Karpas-422 (cell line): Measurements from ENCODE around the gene THSD7B. TPM values are rescaled to one million over a fixed set of nuclear protein-coding genes. Genes with fewer than 3 reads are reported as not detected.

Experiments used
- DNase-seq: peaks from one replicate; pipeline ENCODE4 v3.0.0-alpha.2; 2015
- H2AFZ ChIP-seq: fragments of 200-600 bp; sonication (generic); 2 replicates; pipeline ENCODE4 v1.6.1; 2014; ENCODE audit warnings: antibody characterized with exemption, low read length, mixed read lengths
- H3K27ac ChIP-seq: fragments of 200-600 bp; sonication (generic); 2 replicates; pipeline ENCODE4 v1.5.1; 2014; ENCODE audit warnings: mild to moderate bottlenecking, low read length, moderate library complexity
- H3K27me3 ChIP-seq: fragments of 200-600 bp; sonication (generic); 2 replicates; pipeline ENCODE4 v1.6.1; 2014; ENCODE audit warnings: low read length, mixed read lengths
- H3K36me3 ChIP-seq: fragments of 200-600 bp; sonication (generic); 2 replicates; pipeline ENCODE4 v1.6.1; 2014; ENCODE audit warnings: low read length, mixed read lengths; ENCODE audit not compliant: insufficient read depth
- H3K4me1 ChIP-seq: fragments of 200-600 bp; sonication (generic); 2 replicates; pipeline ENCODE4 v1.6.1; 2014; ENCODE audit warnings: mild to moderate bottlenecking, low read length, mixed read lengths
- H3K4me2 ChIP-seq: fragments of 200-600 bp; sonication (generic); 2 replicates; pipeline ENCODE4 v1.6.1; 2014; ENCODE audit warnings: low read length, low read depth, mild to moderate bottlenecking; ENCODE audit not compliant: poor library complexity, severe bottlenecking
- H3K4me3 ChIP-seq: fragments of 200-600 bp; sonication (generic); 2 replicates; pipeline ENCODE4 v1.5.1; 2014; ENCODE audit warnings: mild to moderate bottlenecking, antibody characterized with exemption, low read length, mixed read lengths
- H3K79me2 ChIP-seq: fragments of 200-600 bp; sonication (generic); 2 replicates; pipeline ENCODE4 v1.6.1; 2014; ENCODE audit warnings: mild to moderate bottlenecking, low read length, mixed read lengths
- H3K9ac ChIP-seq: fragments of 200-600 bp; sonication (generic); 2 replicates; pipeline ENCODE4 v1.6.0; 2014; ENCODE audit warnings: low read length
- H3K9me2 ChIP-seq: fragments of 200-600 bp; sonication (generic), shearing (Covaris generic); replicated peaks from 2 replicates; pipeline ENCODE4 v1.6.0; 2014; ENCODE audit warnings: mild to moderate bottlenecking, low read length, moderate library complexity; ENCODE audit not compliant: insufficient read depth
- H3K9me3 ChIP-seq: fragments of 300-700, 200-600 bp; sonication (generic); 2 replicates; pipeline ENCODE4 v1.6.1; 2014; ENCODE audit warnings: low read length, mixed read lengths
- H4K20me1 ChIP-seq: fragments of 200-600 bp; sonication (generic); 2 replicates; pipeline ENCODE4 v1.6.1; 2014; ENCODE audit warnings: mild to moderate bottlenecking, antibody characterized with exemption, low read length, low read depth; ENCODE audit not compliant: insufficient read depth
- total RNA-seq: library from RNA; depleted of rRNA; stranded (reverse); fragments of >200 nt; shearing (Covaris generic); gene quantifications from 2 replicates; pipeline ENCODE4 v1.2.3, GENCODE V29; 2014; ENCODE audit warnings: low replicate concordance; rRNA removed

Gene THSD7B, protein sequence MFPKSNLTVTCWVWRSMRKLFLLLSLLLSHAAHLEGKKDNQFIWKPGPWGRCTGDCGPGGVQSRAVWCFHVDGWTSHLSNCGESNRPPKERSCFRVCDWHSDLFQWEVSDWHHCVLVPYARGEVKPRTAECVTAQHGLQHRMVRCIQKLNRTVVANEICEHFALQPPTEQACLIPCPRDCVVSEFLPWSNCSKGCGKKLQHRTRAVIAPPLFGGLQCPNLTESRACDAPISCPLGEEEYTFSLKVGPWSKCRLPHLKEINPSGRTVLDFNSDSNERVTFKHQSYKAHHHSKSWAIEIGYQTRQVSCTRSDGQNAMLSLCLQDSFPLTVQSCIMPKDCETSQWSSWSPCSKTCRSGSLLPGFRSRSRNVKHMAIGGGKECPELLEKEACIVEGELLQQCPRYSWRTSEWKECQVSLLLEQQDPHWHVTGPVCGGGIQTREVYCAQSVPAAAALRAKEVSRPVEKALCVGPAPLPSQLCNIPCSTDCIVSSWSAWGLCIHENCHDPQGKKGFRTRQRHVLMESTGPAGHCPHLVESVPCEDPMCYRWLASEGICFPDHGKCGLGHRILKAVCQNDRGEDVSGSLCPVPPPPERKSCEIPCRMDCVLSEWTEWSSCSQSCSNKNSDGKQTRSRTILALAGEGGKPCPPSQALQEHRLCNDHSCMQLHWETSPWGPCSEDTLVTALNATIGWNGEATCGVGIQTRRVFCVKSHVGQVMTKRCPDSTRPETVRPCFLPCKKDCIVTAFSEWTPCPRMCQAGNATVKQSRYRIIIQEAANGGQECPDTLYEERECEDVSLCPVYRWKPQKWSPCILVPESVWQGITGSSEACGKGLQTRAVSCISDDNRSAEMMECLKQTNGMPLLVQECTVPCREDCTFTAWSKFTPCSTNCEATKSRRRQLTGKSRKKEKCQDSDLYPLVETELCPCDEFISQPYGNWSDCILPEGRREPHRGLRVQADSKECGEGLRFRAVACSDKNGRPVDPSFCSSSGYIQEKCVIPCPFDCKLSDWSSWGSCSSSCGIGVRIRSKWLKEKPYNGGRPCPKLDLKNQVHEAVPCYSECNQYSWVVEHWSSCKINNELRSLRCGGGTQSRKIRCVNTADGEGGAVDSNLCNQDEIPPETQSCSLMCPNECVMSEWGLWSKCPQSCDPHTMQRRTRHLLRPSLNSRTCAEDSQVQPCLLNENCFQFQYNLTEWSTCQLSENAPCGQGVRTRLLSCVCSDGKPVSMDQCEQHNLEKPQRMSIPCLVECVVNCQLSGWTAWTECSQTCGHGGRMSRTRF (N-terminal part only)
- not detected in 2 replicates for total RNA-seq

DNA sequence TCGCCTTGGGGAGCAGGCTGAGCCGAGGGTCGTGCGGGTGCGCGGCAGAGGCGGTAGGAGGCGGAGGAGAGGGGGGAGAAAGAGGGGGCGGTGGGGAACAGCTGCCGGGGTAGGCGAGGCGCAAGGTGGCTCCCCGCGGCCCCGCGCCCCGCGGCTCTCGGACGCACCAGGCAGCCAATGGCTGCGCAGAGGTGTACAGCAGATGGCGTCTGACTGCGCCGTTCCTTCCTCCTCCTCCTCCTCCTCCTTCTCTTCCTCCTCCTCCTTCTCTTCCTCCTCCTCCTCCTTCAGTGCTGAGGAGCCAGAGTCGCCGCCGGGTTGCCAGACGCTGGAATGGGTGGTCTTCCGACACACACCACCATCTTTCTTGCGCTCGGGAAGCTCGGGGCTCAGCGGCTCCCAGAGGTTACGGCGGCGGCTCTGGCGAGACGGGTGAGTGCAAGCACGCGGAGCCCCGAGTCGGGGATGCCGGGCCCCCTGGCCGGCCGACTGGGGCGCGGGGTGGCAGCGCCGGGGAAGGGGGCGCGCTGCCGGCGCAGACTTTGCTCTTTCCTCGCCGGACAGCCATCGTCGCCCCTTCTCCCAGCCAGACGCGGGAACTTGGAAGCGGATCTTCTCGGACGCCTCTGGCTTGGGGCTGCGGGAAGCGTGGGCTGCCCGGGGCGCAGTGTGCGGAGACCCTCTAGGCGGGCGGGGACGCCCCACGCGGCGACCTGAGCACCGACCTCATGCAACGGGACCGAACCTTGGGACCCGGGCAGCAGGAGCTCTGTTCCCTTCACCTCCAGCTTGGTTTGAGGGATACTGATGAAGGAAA, at the start of gene THSD7B:
TSS of gene THSD7B (plus strand) at position 290 of the 817 bp plus-strand sequence. CDS start 116,634 bp downstream, outside the sequence.
- no peaks in the 10 kb centered on the region for H3K9me2 ChIP-seq
- no peak within 1 kb of the TSS for H3K27ac ChIP-seq
- H3K9me3 ChIP-seq: no peaks in the 10 kb centered on the region
- H4K20me1 ChIP-seq: no peaks in the 10 kb centered on the region
- no peak within 1 kb of the TSS for H3K4me3 ChIP-seq
- no peak for DNase-seq
- no peaks in the 10 kb centered on the region for H3K4me1 ChIP-seq
- H3K4me2 ChIP-seq: no peak within 1 kb of the TSS
- no peaks in the 10 kb centered on the region for H3K79me2 ChIP-seq
- no peaks in the 10 kb centered on the region for H3K36me3 ChIP-seq
- no peaks in the 10 kb centered on the region for H3K27me3 ChIP-seq
- H2AFZ ChIP-seq: no peak within 1 kb of the TSS
- no peak within 1 kb of the TSS for H3K9ac ChIP-seq

DNA sequence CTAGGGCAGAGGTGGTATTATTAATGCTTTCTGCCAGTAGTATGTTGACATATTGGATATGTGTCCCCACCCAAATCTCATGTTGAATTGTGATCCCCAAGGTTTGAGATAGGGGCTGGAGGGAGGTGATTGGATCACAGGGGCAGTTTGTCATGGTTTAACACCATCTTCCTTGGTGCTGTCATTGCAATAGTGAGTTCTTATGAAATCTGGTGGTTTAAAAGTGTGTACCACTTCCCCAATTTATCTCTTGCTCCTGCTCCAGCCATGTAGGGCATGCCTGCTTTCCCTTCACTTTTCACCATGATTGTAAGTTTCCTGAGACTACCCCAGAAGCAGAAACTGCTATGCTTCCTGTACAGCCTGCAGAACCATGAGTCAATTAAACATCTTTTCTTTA, 47.1 kb upstream of the THSD7B start:
- Histone ChIP-seq H3K36me3 (no peaks in the 10 kb centered on the region), H3K9me3 (no peaks in the 10 kb centered on the region)

DNA sequence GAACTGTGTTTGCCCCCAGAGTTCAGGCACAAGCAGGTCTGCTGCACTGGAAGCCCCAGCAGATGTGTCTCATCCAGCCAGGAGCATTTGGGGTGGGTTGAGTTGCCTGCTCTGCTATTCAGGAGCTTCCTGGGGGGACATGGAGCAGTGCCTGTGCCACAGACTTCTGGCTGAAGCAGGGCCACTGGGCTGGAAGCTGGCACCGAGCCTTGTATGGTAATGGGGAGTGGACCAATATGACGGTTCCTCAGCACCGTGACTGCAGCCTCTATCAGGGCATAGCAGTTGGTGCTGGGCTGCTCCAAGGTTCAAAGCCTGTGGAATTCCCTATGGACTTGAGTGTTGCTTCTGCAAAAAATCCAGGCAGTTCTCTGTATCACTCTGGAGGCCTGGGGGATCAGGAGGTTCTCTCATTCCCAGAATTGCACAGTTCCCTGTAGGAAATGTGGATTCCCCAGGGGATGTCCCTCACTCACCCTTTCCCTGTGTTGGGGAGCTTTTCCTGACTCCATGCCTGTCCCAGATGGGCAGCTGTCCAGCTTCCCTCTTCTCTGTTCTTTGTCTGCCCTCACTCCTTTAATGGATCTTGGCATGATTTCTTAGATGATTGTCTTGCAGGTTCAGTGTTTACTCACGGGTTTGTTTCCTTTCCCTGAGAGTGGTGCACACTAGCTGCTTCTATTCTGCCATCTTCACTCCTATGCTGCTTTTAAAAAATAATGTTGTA, 37.2 kb upstream of the THSD7B start:
- Histone ChIP-seq H3K4me2 (no peak overlapping the region), H3K9ac (no peak overlapping the region), H4K20me1 (no peaks in the 10 kb centered on the region), H3K79me2 (no peaks in the 10 kb centered on the region), H3K4me3 (no peak overlapping the region), H2AFZ (no peak overlapping the region), H3K36me3 (no peaks in the 10 kb centered on the region), H3K4me1 (no peaks in the 10 kb centered on the region), H3K9me2 (no peaks in the 10 kb centered on the region), H3K27ac (no peak overlapping the region), H3K27me3 (no peaks in the 10 kb centered on the region), H3K9me3 (no peaks in the 10 kb centered on the region)
- no peak for DNase-seq

More for the DNA sequence above, 47.1 kb upstream of the THSD7B start:
- no peaks in the 10 kb centered on the region for H3K79me2 ChIP-seq
- H3K4me2 ChIP-seq: no peak overlapping the region
- no peaks in the 10 kb centered on the region for H4K20me1 ChIP-seq
- no peak overlapping the region for H3K4me3 ChIP-seq
- H3K27me3 ChIP-seq: no peaks in the 10 kb centered on the region
- no peaks in the 10 kb centered on the region for H3K9me2 ChIP-seq
- no peak for DNase-seq
- H3K27ac ChIP-seq: no peak overlapping the region
- H3K9ac ChIP-seq: no peak overlapping the region
- no peak overlapping the region for H2AFZ ChIP-seq
- H3K4me1 ChIP-seq: no peaks in the 10 kb centered on the region

DNA sequence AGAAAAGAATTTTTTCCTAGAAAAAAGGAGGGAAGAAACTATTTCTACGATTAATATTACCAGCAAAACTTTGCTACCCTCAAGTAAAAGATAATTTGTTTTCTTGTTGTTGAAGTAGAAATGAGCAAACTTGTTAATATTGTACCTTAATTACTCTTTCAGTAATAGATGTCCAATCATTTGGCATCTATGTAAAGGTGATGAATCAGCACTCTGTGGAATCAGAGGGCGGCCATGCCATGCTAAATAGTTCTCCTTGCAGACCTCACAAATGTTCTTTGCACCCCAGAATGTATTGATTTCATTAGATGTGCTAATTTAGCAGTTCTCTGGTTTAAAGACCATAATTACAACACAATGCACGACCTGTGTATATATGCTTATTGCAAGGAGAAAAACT, 29.1 kb upstream of the THSD7B start:
- Histone ChIP-seq H3K27me3 (no peaks in the 10 kb centered on the region), H3K36me3 (no peaks in the 10 kb centered on the region), H2AFZ (no peak overlapping the region), H3K9ac (no peak overlapping the region), H3K27ac (no peak overlapping the region), H4K20me1 (no peaks in the 10 kb centered on the region), H3K4me3 (no peak overlapping the region), H3K79me2 (no peaks in the 10 kb centered on the region), H3K4me2 (no peak overlapping the region), H3K9me2 (no peaks in the 10 kb centered on the region), H3K4me1 (no peaks in the 10 kb centered on the region), H3K9me3 (no peaks in the 10 kb centered on the region)
- no peak for DNase-seq

DNA sequence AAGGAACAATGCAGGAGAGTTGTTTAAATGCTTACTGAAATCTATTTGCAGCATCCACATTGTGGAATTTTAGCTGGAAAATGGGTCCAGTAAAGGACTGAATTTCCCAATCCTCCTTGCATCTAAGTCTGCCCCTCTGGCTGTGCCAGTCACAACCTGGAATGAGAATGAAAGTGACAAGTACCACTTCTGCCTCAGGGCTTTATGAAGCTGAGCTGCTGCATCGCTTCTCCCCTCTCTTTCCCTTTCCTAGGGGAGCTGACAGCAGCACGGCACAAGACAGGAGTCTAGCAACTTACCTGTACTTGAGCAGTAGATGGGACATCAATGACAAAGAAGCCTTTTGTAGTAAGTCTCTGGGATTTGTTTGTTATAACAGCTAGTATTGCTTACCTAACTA, 27.3 kb upstream of the THSD7B start:
- Histone ChIP-seq H3K79me2 (no peaks in the 10 kb centered on the region), H3K9me3 (no peaks in the 10 kb centered on the region), H3K9ac (no peak overlapping the region), H4K20me1 (no peaks in the 10 kb centered on the region), H3K9me2 (no peaks in the 10 kb centered on the region), H3K4me1 (no peaks in the 10 kb centered on the region), H3K27me3 (no peaks in the 10 kb centered on the region), H3K4me3 (no peak overlapping the region), H3K27ac (no peak overlapping the region), H3K36me3 (no peaks in the 10 kb centered on the region), H2AFZ (no peak overlapping the region), H3K4me2 (no peak overlapping the region)
- DNase-seq: no peak

DNA sequence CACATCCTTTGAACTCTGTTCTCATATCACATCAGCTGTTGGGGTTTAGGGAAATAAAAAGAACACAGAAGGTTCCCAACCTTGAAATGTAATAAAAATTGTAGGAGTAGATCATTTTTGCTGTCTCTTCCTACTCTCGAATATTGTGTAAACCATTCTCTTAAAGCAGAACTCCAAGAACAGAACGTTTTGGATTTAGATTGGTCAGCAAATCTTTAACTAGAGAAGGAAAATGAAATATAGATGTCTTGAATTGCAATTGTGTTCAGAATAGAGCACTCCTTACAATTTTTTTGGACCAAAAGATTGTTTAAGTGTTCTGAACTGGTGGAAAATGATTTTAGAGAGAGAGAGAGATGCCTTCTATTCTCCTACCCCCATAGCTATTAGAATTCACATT, 23.9 kb upstream of the THSD7B start:
- Histone ChIP-seq H3K4me2 (no peak overlapping the region), H3K27ac (no peak overlapping the region), H2AFZ (no peak overlapping the region), H3K36me3 (no peaks in the 10 kb centered on the region), H3K27me3 (no peaks in the 10 kb centered on the region), H3K79me2 (no peaks in the 10 kb centered on the region), H3K9me3 (no peaks in the 10 kb centered on the region), H3K4me1 (no peaks in the 10 kb centered on the region), H4K20me1 (no peaks in the 10 kb centered on the region), H3K9ac (no peak overlapping the region), H3K9me2 (no peaks in the 10 kb centered on the region), H3K4me3 (no peak overlapping the region)
- no peak for DNase-seq

DNA sequence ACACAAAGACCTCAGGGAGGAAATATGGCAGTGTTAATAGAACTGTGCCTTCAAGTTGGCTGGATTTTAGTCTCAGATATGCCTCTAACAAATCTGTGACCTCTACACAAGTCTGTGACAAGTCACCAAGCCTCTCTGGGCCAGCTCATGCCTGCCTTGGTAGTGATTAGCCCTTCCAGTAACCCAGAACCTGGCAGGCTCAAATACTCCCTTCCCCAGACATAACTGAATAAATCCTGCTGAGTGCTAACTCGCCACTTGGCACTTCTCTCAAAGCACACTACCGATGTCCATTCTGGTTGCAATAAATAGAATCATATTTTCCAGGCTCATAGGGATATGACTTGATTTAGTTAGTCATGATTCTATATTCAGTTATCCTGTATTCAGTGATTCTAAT, 15.3 kb upstream of the THSD7B start:
- no peaks in the 10 kb centered on the region for H4K20me1 ChIP-seq
- no peaks in the 10 kb centered on the region for H3K36me3 ChIP-seq
- H3K9me2 ChIP-seq: no peaks in the 10 kb centered on the region
- DNase-seq: no peak
- H3K27ac ChIP-seq: no peak overlapping the region
- H3K79me2 ChIP-seq: no peaks in the 10 kb centered on the region
- no peak overlapping the region for H3K9ac ChIP-seq
- no peaks in the 10 kb centered on the region for H3K9me3 ChIP-seq
- H2AFZ ChIP-seq: no peak overlapping the region
- H3K4me2 ChIP-seq: no peak overlapping the region
- no peak overlapping the region for H3K4me3 ChIP-seq
- no peaks in the 10 kb centered on the region for H3K27me3 ChIP-seq
- no peaks in the 10 kb centered on the region for H3K4me1 ChIP-seq
